HG03442 (cell line): ENCODE measurements around the gene DDX24.

Experiments
- ATAC-seq: cut with Tn5 transposase; IDR thresholded peaks from one replicate; pipeline ENCODE4 v1.9.1; 2021; ENCODE audit warnings: mild to moderate bottlenecking, moderate library complexity; ENCODE audit not compliant: unreplicated experiment

DDX24 gene

GRCh38 chr14:94034886-94035285 lies 46.1 kb downstream of the DDX24 start:
- no peak for ATAC-seq

GRCh38 chr14:94031883-94032279 lies 49.1 kb downstream of the DDX24 start:
- no peak for ATAC-seq

GRCh38 chr14:94031161-94031882 lies 49.7 kb downstream of the DDX24 start:
- no peak for ATAC-seq

- no peak for ATAC-seq
Measured at GRCh38 chr14:94030571-94030970, 50.4 kb downstream of the DDX24 start.

GRCh38 chr14:94029671-94030203 lies 51.3 kb downstream of the DDX24 start:
- no peak for ATAC-seq

GRCh38 chr14:94029265-94029664 lies 51.7 kb downstream of the DDX24 start:
- no peak for ATAC-seq

GRCh38 chr14:94028450-94028826 lies 52.6 kb downstream of the DDX24 start:
- ATAC-seq: peak; percentile 25

GRCh38 chr14:94027566-94028449 lies 53.2 kb downstream of the DDX24 start:
- ATAC-seq: no peak

GRCh38 chr14:94026889-94027469 lies 54.0 kb downstream of the DDX24 start:
- no peak for ATAC-seq

GRCh38 chr14:94026173-94026888 lies 54.7 kb downstream of the DDX24 start, which contains the start of gene OTUB2:
Gene OTUB2 (plus strand): TSS chr14:94026340. CDS start chr14:94026538, 198 bp downstream.
- peak; percentile 99 for ATAC-seq

- ATAC-seq: no peak
Measured at GRCh38 chr14:94025720-94026119, 55.3 kb downstream of the DDX24 start.

- no peak for ATAC-seq
Measured at GRCh38 chr14:94024549-94024948, 56.5 kb downstream of the DDX24 start.

- ATAC-seq: no peak
Measured at GRCh38 chr14:94022532-94023411, 58.2 kb downstream of the DDX24 start.

GRCh38 chr14:94021416-94022157 lies 59.4 kb downstream of the DDX24 start:
- ATAC-seq: no peak

GRCh38 chr14:94021001-94021400 lies 60.0 kb downstream of the DDX24 start:
- no peak for ATAC-seq

- no peak for ATAC-seq
Measured at GRCh38 chr14:94020267-94020666, 60.7 kb downstream of the DDX24 start.

GRCh38 chr14:94019329-94019728 lies 61.7 kb downstream of the DDX24 start:
- ATAC-seq: no peak

GRCh38 chr14:94018308-94018707 lies 62.7 kb downstream of the DDX24 start:
- ATAC-seq: no peak

- ATAC-seq: no peak
Measured at GRCh38 chr14:94016446-94016976, 64.5 kb downstream of the DDX24 start.
